Neuronal stem cell (in vitro differentiated cells): Measurements from ENCODE around the gene MOSMO.
"Not testable (repeated sequence)": the region's sequence is repeated elsewhere in the genome, so short reads cannot be mapped to it uniquely, and the experiment has no call there.

Experiments used
- DNase-seq: peaks from one replicate; pipeline ENCODE4 v3.0.0-alpha.2; 2013; ENCODE audit warnings: low spot score
- H2AFZ ChIP-seq: one replicate; pipeline ENCODE4 v1.6.1; 2013; ENCODE audit warnings: mild to moderate bottlenecking, low read length, inconsistent platforms
- H2AK5ac ChIP-seq: 2 replicates; pipeline ENCODE4 v1.6.1; 2013; ENCODE audit warnings: low read depth, mild to moderate bottlenecking, inconsistent platforms, low read length, moderate library complexity, mixed read lengths
- H2BK120ac ChIP-seq: 2 replicates; pipeline ENCODE4 v1.6.1; 2013; ENCODE audit warnings: low read depth, mild to moderate bottlenecking, inconsistent platforms, low read length, moderate library complexity, mixed read lengths
- H2BK12ac ChIP-seq: one replicate; pipeline ENCODE4 v1.6.1; 2013; ENCODE audit warnings: low read length, inconsistent platforms
- H2BK15ac ChIP-seq: 2 replicates; pipeline ENCODE4 v1.6.1; 2013; ENCODE audit warnings: mild to moderate bottlenecking, low read length, inconsistent platforms, mixed read lengths
- H2BK5ac ChIP-seq: one replicate; pipeline ENCODE4 v1.6.1; 2013; ENCODE audit warnings: inconsistent platforms, mild to moderate bottlenecking, low read length, moderate library complexity
- H3K14ac ChIP-seq: one replicate; pipeline ENCODE4 v1.6.1; 2013; ENCODE audit warnings: low read length, inconsistent platforms
- H3K18ac ChIP-seq: 2 replicates; pipeline ENCODE4 v1.6.1; 2013; ENCODE audit warnings: low read length, inconsistent platforms
- H3K23ac ChIP-seq: 2 replicates; pipeline ENCODE4 v1.6.1; 2013; ENCODE audit warnings: low read depth, mild to moderate bottlenecking, mixed read lengths, low read length, inconsistent platforms; ENCODE audit not compliant: poor library complexity
- H3K27ac ChIP-seq: replicated peaks from 3 replicates; pipeline ENCODE4 v1.5.1; 2013; ENCODE audit warnings: low read length, inconsistent platforms
- H3K27me3 ChIP-seq, 3 experiments: 2 replicates each; pipeline ENCODE4 v1.6.1; 2013; ENCODE audit warnings: low read length in 3 of 3, mild to moderate bottlenecking in 2 of 3, inconsistent platforms in 1 of 3, low read depth in 1 of 3, mixed read lengths in 1 of 3, moderate library complexity in 1 of 3; ENCODE audit not compliant: control insufficient read depth in 3 of 3, insufficient read depth in 3 of 3
- H3K36me3 ChIP-seq, 2 donors: replicated peaks in 1 of 2; 2 replicates each; pipeline ENCODE4 v1.6.1; 2013; ENCODE audit warnings: low read length in 2 of 2; ENCODE audit not compliant: control insufficient read depth in 2 of 2, insufficient read depth in 2 of 2
- H3K4ac ChIP-seq: 2 replicates; pipeline ENCODE4 v1.6.1; 2013; ENCODE audit warnings: inconsistent platforms, mild to moderate bottlenecking, low read length, moderate library complexity
- H3K4me1 ChIP-seq, 2 donors: 1 replicate in 1 of 2; 2 replicates in 1 of 2; pipeline ENCODE4 v1.6.1; 2013; ENCODE audit warnings: low read length in 2 of 2, low read depth in 1 of 2; ENCODE audit not compliant: control insufficient read depth in 2 of 2, insufficient read depth in 1 of 2
- H3K4me2 ChIP-seq: one replicate; pipeline ENCODE4 v1.6.1; 2013; ENCODE audit warnings: mild to moderate bottlenecking, low read length, inconsistent platforms; ENCODE audit not compliant: insufficient read depth, poor library complexity, severe bottlenecking
- H3K4me3 ChIP-seq, 2 donors: 2 replicates each; pipeline ENCODE4 v1.5.1; 2013; ENCODE audit warnings: low read length in 2 of 2, mild to moderate bottlenecking in 2 of 2, inconsistent platforms in 1 of 2, moderate library complexity in 1 of 2
- H3K79me1 ChIP-seq: one replicate; pipeline ENCODE4 v1.6.1; 2013; ENCODE audit warnings: low read depth, mild to moderate bottlenecking, inconsistent platforms, low read length, moderate library complexity
- H3K9ac ChIP-seq: one replicate; pipeline ENCODE4 v1.6.1; 2013; ENCODE audit warnings: mild to moderate bottlenecking, low read depth, low read length, inconsistent platforms; ENCODE audit not compliant: poor library complexity
- H3K9me3 ChIP-seq, 2 donors: replicated peaks in 1 of 2; 2 replicates each; pipeline versions ENCODE3 to v1.6.1; 2013; ENCODE audit warnings: low read length in 2 of 2, mild to moderate bottlenecking in 2 of 2, inconsistent platforms in 1 of 2, low read depth in 1 of 2, mixed read lengths in 1 of 2, moderate library complexity in 1 of 2; ENCODE audit not compliant: control insufficient read depth in 2 of 2, insufficient read depth in 1 of 2
- H4K8ac ChIP-seq: one replicate; pipeline ENCODE4 v1.6.1; 2013; ENCODE audit warnings: low read depth, mild to moderate bottlenecking, inconsistent platforms, low read length, moderate library complexity
- H4K91ac ChIP-seq: one replicate; pipeline ENCODE4 v1.6.1; 2013; ENCODE audit warnings: low read length, low read depth, mild to moderate bottlenecking, inconsistent platforms; ENCODE audit not compliant: poor library complexity
- WGBS, 2 donors: extraction: QIAGEN DNeasy Blood & Tissue Kit; methylation state at CpG; one replicate each; pipeline ENCODE4 v1.1.7; 2013; ENCODE audit warnings: missing lambda C conversion rate in 2 of 2, mixed read lengths in 1 of 2; ENCODE audit not compliant: insufficient read length in 2 of 2, insufficient replicate concordance in 1 of 2; ENCODE audit errors: extremely low coverage in 2 of 2; 5-methylcytosine and 5-hydroxymethylcytosine counted together

Gene MOSMO

GRCh38 chr16:22031483-22032083, 23.7 kb downstream of the MOSMO start:
- peaks cover 0 to 3% of the 10 kb centered on the region in 2 donors for H3K9me3 ChIP-seq
- H2BK12ac ChIP-seq, result no peak overlapping the region
- no peak overlapping the region for H2AFZ ChIP-seq
- H3K27me3 ChIP-seq, result no peaks in the 10 kb centered on the region
- H3K4me2 ChIP-seq, result no peak overlapping the region
- no CpG with 5 or more reads among the region's 2 CpGs for WGBS, 2 donors
- H3K18ac ChIP-seq, result no peak overlapping the region
- H2BK5ac ChIP-seq, result no peak overlapping the region
- no peak overlapping the region for H3K23ac ChIP-seq
- H4K91ac ChIP-seq, result no peak overlapping the region
- no peak overlapping the region for H3K4me3 ChIP-seq
- no peak for DNase-seq
- no peak overlapping the region for H2BK120ac ChIP-seq
- no peak overlapping the region for H4K8ac ChIP-seq
- no peak overlapping the region for H2AK5ac ChIP-seq
- H3K14ac ChIP-seq, result no peak overlapping the region
- H3K4ac ChIP-seq, result no peak overlapping the region
- no peak overlapping the region for H3K27ac ChIP-seq
- H3K4me1 ChIP-seq, result no peaks in the 10 kb centered on the region
- H2BK15ac ChIP-seq, result no peak overlapping the region
- H3K36me3 ChIP-seq, result peaks cover 0 to 11% of the 10 kb centered on the region in 2 donors
- no peak overlapping the region for H3K9ac ChIP-seq
- H3K79me1 ChIP-seq, result no peaks in the 10 kb centered on the region

- Histone ChIP-seq H3K18ac (no peak overlapping the region), H3K4ac (no peak overlapping the region), H3K79me1 (no peaks in the 10 kb centered on the region), H2BK120ac (no peak overlapping the region), H2AFZ (no peak overlapping the region), H3K23ac (no peak overlapping the region), H3K27me3 (no peaks in the 10 kb centered on the region), H2BK12ac (no peak overlapping the region), H4K8ac (no peak overlapping the region), H3K14ac (no peak overlapping the region), H3K4me2 (no peak overlapping the region), H3K9ac (no peak overlapping the region), H2BK15ac (no peak overlapping the region), H2AK5ac (no peak overlapping the region), H4K91ac (no peak overlapping the region), H3K27ac (no peak overlapping the region), H3K9me3 (peaks cover 0 to 3% of the 10 kb centered on the region in 2 donors), H3K36me3 (peaks cover 0 to 22% of the 10 kb centered on the region in 2 donors), H2BK5ac (no peak overlapping the region), H3K4me3 (no peak overlapping the region), H3K4me1 (no peaks in the 10 kb centered on the region)
- WGBS, 2 donors, result no CpG with 5 or more reads among the region's 3 CpGs
- no peak for DNase-seq
Measured at GRCh38 chr16:22034503-22034902, 26.6 kb downstream of the MOSMO start.

- DNase-seq, result no peak
- peaks cover 0 to 22% of the 10 kb centered on the region in 2 donors for H3K36me3 ChIP-seq
- H4K8ac ChIP-seq, result no peak overlapping the region
- no peak overlapping the region for H3K27ac ChIP-seq
- no peak overlapping the region for H3K4me2 ChIP-seq
- H2AFZ ChIP-seq, result no peak overlapping the region
- no peaks in the 10 kb centered on the region for H3K79me1 ChIP-seq
- no peak overlapping the region for H3K14ac ChIP-seq
- H2BK5ac ChIP-seq, result no peak overlapping the region
- no peak overlapping the region for H2BK15ac ChIP-seq
- H3K4me1 ChIP-seq, result no peaks in the 10 kb centered on the region
- no peak overlapping the region for H4K91ac ChIP-seq
- no peak overlapping the region for H2BK12ac ChIP-seq
- WGBS, 2 donors, result no CpG with 5 or more reads among the region's 2 CpGs
- peaks cover 0 to 3% of the 10 kb centered on the region in 2 donors for H3K9me3 ChIP-seq
- H3K27me3 ChIP-seq, result no peaks in the 10 kb centered on the region
- no peak overlapping the region for H3K9ac ChIP-seq
- no peak overlapping the region for H3K4ac ChIP-seq
- no peak overlapping the region for H3K23ac ChIP-seq
- H2AK5ac ChIP-seq, result no peak overlapping the region
- H3K4me3 ChIP-seq, result no peak overlapping the region
- no peak overlapping the region for H2BK120ac ChIP-seq
- no peak overlapping the region for H3K18ac ChIP-seq
Measured at GRCh38 chr16:22035153-22035552, 27.2 kb downstream of the MOSMO start.

- not testable (repeated sequence) for H3K27ac ChIP-seq, H3K36me3 ChIP-seq, H3K18ac ChIP-seq, H3K9me3 ChIP-seq, H2BK5ac ChIP-seq, H4K91ac ChIP-seq, H2BK12ac ChIP-seq, H3K4me2 ChIP-seq, H2BK15ac ChIP-seq, H3K4ac ChIP-seq, H2AFZ ChIP-seq, DNase-seq, H3K14ac ChIP-seq, H3K9ac ChIP-seq, H3K4me3 ChIP-seq, H3K4me1 ChIP-seq, H2AK5ac ChIP-seq, H2BK120ac ChIP-seq, H3K27me3 ChIP-seq, H3K23ac ChIP-seq, H3K79me1 ChIP-seq, H4K8ac ChIP-seq
- no CpG with 5 or more reads among the region's 3 CpGs for WGBS, 2 donors
Measured at GRCh38 chr16:22043882-22044281, 36.0 kb downstream of the MOSMO start.
